Ovary (tissue), 3 donors: Measurements from ENCODE around the gene TMTC4.

Experiments
- CTCF ChIP-seq, 3 donors: fragments of 450-650 bp in 2 of 3; fragments of 200-600 bp in 1 of 3; IDR thresholded peaks; one replicate each; pipeline versions ENCODE4 v1.5.1 to v1.8.0; 2016 to 2022; ENCODE audit warnings: antibody characterized with exemption in 3 of 3, mild to moderate bottlenecking in 1 of 3
- EP300 ChIP-seq: sonication (generic); formaldehyde crosslinking; IDR thresholded peaks from one replicate; pipeline ENCODE4 v1.6.1; 2017; ENCODE audit warnings: antibody characterized with exemption
- POLR2A ChIP-seq: fragments of 450-650 bp; IDR thresholded peaks from one replicate; pipeline ENCODE4 v1.6.1; 2017; ENCODE audit warnings: antibody characterized with exemption, mild to moderate bottlenecking, moderate library complexity
- donor health status: DM: no; HTN: no; CAD: no.

GRCh38 chr13:100613031-100613430, 61.6 kb downstream of the TMTC4 start:
- TF ChIP-seq CTCF (IDR thresholded peaks at IDR 0.05) (no peak), POLR2A (no peak), EP300 (no peak)
